HG02981 (cell line): ENCODE measurements around the gene P2RX3.
A peak's percentile ranks its signal among the peaks of the same experiment; 100 is the strongest.
"Not testable (repeated sequence)": the region's sequence is repeated elsewhere in the genome, so short reads cannot be mapped to it uniquely, and the experiment has no call there.

Source experiments
- ATAC-seq: cut with Tn5 transposase; IDR thresholded peaks from one replicate; pipeline ENCODE4 v1.9.1; 2021; ENCODE audit warnings: mild to moderate bottlenecking, moderate library complexity; ENCODE audit not compliant: unreplicated experiment

P2RX3 gene

GRCh38 chr11:57324154-57324885, 13.8 kb upstream of the P2RX3 start:
- ATAC-seq: peak; percentile 15

GRCh38 chr11:57324886-57325734, 13.0 kb upstream of the P2RX3 start, which contains the start of gene TNKS1BP1:
Gene TNKS1BP1, minus strand, starts transcription at chr11:57324952. Its CDS starts 3,067 bp downstream, at chr11:57321885.
- peak; percentile 80 for ATAC-seq

- ATAC-seq: no peak
Observed at GRCh38 chr11:57325735-57326048, 12.5 kb upstream of the P2RX3 start.

GRCh38 chr11:57327721-57328120, 10.4 kb upstream of the P2RX3 start:
- no peak for ATAC-seq

- no peak for ATAC-seq
Observed at GRCh38 chr11:57330029-57330428, 8.1 kb upstream of the P2RX3 start.

GRCh38 chr11:57331720-57332119, 6.4 kb upstream of the P2RX3 start:
- no peak for ATAC-seq

GRCh38 chr11:57332694-57333440, 5.3 kb upstream of the P2RX3 start:
- no peak for ATAC-seq

GRCh38 chr11:57335023-57335342, 3.2 kb upstream of the P2RX3 start:
- ATAC-seq: no peak

GRCh38 chr11:57335343-57336110, 2.6 kb upstream of the P2RX3 start, which contains the start of gene SSRP1:
Gene SSRP1, minus strand, starts transcription at chr11:57335892. Its CDS starts 771 bp downstream, at chr11:57335121.
- ATAC-seq: peak; percentile 99

- ATAC-seq: no peak
Observed at GRCh38 chr11:57336111-57336666, 2.0 kb upstream of the P2RX3 start.

- not testable (repeated sequence) for ATAC-seq
Observed at GRCh38 chr11:57336856-57337255, 1.3 kb upstream of the P2RX3 start.

- ATAC-seq: no peak
Observed at GRCh38 chr11:57339328-57339727, 1.2 kb downstream of the P2RX3 start.

GRCh38 chr11:57340039-57340615, 2.0 kb downstream of the P2RX3 start:
- ATAC-seq: no peak

GRCh38 chr11:57341250-57341808, 3.2 kb downstream of the P2RX3 start:
- no peak for ATAC-seq

GRCh38 chr11:57342702-57343101, 4.5 kb downstream of the P2RX3 start:
- ATAC-seq: no peak

GRCh38 chr11:57343825-57344224, 5.7 kb downstream of the P2RX3 start:
- no peak for ATAC-seq

GRCh38 chr11:57344826-57345225, 6.7 kb downstream of the P2RX3 start:
- ATAC-seq: no peak

GRCh38 chr11:57345555-57346211, 7.5 kb downstream of the P2RX3 start:
- ATAC-seq: no peak

- ATAC-seq: no peak
Observed at GRCh38 chr11:57347336-57347735, 9.2 kb downstream of the P2RX3 start.
